HS-5 (cell line): ENCODE data around the gene CSH2.
"Not testable (repeated sequence)": the region's sequence is repeated elsewhere in the genome, so short reads cannot be mapped to it uniquely, and the experiment has no call there.

Experiments used
- DNase-seq: peaks from one replicate; pipeline ENCODE4 v3.0.0-alpha.2; 2012; ENCODE audit warnings: low read depth

Gene CSH2

DNA sequence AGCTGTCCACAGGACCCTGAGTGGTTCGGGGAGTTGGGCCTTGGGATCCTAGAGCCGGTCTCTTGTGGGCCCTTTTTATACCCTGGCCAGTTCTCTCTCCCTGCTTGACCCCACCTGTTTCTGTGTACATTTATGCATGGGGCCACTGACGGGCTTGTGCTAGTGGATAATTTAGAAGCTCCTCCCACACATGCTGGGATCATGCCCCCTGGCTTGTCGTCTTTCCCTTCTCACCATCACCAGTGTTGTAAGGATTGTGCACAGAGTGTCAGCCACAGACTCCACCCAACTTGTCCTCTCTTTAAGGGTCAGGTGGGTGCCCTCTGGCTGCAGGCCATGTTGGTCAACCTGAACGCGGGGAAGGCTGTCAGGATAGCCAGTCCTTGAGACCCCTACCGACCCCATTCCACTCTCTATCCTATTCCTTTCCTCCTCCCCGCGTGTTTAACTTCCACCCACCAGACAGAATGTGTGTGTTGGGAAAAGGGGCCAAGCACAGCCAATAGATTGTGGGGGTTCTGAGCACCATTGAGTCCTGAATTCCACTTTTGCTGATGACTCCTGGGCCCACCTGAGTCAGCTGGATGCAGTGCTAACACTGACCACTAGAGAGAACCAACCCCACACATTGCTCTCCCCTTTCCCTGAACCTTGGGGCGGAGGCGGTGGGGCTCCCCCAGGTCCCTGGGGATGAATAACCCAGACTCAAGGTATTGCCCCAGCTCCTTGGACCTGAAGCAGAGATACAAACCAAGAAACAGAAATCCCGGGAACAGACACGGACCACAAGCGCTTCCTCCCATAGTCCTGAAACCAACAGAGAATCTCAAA lies 23.3 kb upstream of the CSH2 start, which contains the start of gene CSH1:
CSH1 (minus strand) TSS at position 51 of the 831 bp plus-strand sequence. CDS start 63 bp downstream, outside the sequence.
- not testable (repeated sequence) for DNase-seq

DNA sequence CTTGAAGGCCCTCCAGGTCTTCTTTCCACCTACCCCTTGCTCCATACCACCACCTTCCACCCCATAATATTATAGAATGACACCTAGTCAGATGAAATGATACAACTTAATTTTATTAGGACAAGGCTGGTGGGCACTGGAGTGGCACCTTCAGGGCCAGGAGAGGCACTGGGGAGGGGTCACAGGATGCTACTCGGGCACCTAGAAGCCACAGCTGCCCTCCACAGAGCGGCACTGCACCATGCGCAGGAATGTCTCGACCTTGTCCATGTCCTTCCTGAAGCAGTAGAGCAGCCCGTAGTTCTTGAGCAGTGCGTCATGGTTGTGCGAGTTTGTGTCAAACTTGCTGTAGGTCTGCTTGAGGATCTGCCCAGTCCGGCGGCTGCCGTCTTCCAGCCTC lies 21.3 kb upstream of the CSH2 start:
- not testable (repeated sequence) for DNase-seq

DNA sequence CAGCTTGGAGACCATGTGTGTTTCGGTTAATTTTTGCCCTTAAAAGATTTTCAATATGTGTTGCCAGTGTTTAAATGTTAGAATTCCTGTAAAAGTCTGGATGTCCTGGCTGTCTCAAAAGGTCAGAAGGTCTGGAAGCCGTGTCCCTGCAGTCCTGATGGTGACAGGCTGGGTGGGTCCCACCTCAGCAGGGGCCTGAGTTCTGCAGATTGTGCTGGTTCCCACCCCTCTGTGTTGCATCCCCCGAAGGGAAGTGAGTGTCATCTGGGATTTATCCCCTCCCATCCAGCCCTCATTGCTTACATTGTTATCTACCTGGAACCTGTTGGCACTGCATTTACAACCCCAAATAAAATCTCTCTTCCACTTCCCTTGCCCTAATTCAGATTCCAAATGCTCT lies 20.5 kb upstream of the CSH2 start:
- DNase-seq, result not testable (repeated sequence)

DNA sequence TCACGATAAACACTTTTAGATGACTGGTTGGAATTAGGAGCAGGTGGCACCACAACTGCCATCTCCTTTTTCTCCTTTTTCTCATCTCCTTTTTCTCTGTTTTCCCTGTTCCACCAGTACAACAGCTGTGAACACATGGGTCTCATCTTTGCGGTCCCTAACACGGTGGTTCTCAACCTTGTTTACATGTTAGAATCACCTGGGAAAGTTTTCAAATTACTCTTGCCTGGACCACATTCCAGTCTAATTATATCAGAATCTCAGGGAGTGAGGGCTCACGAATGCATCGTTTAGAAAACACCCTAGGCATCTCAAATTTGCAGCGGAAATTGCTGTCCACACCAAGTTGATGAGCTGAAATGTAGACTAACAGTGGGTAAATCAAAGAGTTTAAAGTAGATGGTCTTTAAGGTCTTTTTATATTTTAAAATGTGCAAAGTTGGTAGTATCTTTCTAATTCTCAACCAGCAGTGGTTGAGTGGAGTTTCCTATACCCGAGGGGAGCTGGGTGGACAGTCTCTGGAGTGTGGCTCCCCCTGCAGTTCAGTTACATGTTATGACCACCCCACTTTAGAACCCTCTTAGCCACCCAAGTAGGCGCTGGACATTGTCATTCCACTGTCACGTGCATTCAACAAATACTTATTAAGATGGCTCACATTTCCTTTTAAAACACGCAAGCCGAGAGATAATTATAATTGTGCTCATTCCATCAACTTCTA lies 19.0 kb upstream of the CSH2 start:
- not testable (repeated sequence) for DNase-seq

DNA sequence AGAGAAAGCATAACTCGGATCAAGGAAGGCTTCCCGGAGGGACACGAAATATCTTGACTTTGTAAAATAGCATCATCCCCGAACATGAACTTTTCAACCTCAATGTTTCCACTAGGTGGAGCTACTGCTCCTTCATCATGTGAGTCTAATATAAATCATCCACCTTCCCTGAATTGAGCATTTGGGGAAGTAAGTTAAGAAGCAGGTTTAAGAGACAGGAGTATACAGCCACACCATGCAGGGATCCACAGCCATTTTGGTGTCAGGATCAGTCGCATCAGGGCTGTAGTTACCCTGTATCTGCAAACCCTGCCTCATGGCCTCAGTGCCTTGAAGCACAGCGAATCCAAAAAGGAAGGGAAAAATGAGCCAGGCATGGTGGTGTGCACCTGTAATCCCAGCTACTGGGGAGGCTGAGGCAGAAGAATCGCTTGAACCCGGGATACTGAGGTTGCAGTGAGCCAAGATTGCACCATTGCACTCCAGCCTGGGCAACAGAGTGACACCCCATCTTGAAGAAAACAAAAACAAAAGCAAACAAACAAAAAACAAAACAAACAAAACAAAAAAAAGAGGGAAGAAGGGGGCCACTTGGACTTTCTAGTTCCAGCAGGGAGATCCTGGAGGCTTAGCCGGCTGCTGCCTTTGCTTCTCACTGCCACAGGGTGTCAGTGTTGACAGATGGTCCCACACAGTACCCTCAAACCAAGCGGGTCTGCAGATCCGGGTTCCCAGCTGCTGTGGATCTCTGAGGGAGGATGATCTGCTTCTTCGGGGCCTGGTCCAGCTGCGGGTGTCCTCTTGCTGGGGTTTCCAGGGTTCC lies 15.8 kb upstream of the CSH2 start:
- DNase-seq, result not testable (repeated sequence)

DNA sequence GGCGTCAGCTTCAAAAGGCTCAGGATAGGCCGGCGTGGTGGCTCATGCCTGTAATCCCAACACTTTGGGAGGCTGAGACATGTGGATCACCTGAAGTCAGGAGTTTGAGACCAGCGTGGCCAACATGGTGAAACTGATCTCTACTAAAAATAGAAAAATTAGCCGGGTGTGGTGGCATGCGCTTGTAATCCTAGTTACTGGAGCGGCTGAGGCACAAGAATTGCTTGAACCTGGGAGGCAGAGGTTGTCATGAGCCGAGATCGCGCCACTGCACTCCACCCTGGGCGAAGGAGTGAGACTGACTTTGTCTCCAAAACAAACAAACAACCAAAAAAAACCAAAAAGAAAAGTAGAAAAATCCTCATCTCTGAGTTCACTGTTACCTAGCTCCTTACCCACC lies 11.6 kb upstream of the CSH2 start:
- DNase-seq, result not testable (repeated sequence)

DNA sequence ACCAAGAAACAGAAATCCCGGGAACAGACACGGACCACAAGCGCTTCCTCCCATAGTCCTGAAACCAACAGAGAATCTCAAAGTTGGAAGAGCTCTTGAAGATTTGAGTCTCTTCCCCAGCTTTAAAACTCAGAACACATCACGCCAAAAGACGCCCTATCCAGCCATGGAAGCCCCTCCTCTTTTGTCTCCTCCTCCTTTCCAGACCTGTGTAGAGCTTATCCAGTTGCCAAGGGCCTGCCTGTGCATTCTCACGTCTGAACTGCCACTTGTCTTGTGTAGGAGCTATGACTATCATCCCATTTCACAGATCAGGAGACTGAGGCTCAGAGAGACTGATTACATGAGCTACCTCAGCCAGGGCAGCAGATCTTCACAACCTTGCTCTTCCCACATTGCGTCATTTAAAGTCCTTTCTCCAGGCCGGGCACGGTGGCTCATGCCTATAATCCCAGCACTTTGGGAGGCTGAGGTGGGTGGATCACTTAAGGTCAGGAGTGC lies 9.2 kb upstream of the CSH2 start:
- DNase-seq, result not testable (repeated sequence)

DNA sequence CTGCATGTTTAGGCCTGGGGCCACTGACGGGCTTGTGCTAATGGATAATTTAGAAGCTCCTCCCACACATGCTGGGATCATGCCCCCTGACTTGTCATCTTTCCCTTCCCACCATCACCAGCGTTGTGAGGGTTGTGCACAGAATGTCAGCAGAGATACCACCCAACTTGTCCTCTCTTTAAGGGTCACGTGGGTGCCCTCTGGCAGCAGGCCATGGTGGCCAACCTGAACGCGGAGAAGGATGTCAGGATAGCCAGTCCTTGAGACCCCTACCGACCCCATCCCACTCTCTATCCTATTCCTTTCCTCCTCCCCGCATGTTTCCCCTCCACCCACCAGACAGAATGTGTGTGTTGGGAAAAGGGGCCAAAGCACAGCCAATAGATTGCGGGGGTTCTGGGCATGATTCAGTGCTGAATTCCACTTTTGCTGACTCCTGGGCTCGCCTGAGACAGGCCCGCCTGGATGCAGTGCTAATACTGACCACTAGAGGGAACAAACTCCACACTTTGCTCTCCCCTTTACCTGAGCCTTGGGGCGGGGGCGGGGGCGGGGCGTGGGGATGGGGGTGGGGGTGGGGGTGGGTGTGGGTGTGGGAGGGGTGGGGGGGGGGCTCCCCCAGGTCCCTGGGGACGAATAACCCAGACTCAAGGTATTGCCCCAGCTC lies 8.6 kb upstream of the CSH2 start, which contains the start of gene GH2:
GH2 (minus strand) TSS at position 10 of the 667 bp plus-strand sequence. CDS start 143 bp downstream, outside the sequence.
- DNase-seq, result no peak

DNA sequence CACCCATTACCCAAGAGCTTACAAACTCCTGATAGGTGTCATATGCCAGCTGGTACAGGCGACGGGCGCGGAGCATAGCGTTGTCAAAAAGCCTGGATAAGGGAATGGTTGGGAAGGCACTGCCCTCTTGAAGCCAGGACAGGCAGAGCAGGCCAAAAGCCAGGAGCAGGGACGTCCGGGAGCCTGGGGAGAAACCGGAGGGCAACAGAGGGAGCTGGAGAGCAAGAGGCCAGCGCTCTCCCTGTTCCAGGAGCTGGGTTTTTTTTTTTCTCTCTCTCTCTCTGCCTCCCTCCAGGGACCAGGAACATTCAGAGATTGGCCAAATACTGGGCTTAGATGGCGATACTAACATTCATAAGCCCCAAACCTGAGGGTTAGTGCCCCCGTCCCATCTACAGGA lies 7.9 kb upstream of the CSH2 start:
- not testable (repeated sequence) for DNase-seq

DNA sequence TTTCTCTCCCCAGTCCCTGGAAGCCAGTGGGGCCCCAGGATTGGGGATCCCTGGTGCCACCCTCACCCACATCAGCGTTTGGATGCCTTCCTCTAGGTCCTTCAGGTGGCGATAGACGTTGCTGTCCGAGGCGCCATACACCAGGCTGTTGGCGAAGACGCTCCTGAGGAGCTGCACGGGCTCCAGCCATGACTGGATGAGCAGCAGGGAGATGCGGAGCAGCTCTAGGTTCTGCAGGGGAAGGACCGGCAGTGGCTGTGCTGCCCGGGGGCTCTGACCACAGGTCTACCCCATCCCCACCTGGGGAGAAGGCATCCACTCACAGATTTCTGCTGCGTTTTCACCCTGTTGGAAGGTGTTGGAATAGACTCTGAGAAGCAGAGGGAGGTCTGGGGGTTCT lies 7.2 kb upstream of the CSH2 start:
- DNase-seq, result no peak

DNA sequence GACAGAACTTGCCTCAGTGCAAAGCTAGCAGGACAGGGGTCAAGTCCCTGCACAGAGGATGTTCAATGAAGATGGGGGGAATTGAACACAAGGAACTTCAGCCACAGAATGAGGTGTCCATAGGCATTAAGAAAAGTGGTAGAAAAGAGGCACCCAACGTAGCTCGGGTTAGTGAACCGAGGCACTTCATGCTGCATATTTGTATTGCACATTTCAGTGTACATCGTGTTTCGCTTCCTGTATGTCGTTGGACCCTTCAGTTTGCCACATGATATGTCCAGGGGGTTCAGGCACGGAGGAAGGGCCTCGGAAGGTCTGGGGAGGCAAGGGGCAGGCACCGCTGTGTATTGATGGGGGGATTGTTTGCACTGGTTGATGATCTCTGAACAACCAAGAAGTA lies 4.9 kb upstream of the CSH2 start:
- DNase-seq, result not testable (repeated sequence)

DNA sequence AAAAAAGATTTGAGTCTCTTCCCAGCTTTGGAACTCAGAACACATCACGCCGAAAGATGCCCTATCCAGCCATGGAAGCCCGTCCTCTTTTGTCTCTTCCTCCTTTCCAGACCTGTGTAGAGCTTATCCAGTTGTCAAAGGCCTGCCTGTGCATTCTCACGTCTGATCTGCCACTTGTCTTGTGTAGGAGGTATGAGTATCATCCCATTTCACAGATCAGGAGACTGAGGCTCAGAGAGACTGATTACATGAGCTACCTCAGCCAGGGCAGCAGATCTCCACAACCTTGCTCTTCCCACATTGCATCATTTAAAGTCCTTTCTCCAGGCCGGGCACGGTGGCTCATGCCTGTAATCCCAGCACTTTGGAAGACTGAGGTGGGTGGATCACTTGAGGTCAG lies 1.2 kb upstream of the CSH2 start:
- not testable (repeated sequence) for DNase-seq

DNA sequence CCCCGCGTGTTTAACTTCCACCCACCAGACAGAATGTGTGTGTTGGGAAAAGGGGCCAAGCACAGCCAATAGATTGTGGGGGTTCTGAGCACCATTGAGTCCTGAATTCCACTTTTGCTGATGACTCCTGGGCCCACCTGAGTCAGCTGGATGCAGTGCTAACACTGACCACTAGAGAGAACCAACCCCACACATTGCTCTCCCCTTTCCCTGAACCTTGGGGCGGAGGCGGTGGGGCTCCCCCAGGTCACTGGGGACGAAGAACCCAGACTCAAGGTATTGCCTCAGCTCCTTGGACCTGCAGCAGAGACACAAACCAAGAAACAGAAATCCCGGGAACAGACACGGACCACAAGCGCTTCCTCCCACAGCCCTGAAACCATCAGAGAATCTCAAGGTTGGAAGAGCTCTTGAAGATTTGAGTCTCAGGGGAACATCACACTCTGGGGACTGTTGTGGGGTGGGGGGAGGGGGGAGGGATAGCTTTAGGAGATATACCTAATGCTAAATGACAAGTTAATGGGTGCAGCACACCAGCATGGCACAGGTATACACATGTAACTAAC lies 667 bp upstream of the CSH2 start:
- not testable (repeated sequence) for DNase-seq

DNA sequence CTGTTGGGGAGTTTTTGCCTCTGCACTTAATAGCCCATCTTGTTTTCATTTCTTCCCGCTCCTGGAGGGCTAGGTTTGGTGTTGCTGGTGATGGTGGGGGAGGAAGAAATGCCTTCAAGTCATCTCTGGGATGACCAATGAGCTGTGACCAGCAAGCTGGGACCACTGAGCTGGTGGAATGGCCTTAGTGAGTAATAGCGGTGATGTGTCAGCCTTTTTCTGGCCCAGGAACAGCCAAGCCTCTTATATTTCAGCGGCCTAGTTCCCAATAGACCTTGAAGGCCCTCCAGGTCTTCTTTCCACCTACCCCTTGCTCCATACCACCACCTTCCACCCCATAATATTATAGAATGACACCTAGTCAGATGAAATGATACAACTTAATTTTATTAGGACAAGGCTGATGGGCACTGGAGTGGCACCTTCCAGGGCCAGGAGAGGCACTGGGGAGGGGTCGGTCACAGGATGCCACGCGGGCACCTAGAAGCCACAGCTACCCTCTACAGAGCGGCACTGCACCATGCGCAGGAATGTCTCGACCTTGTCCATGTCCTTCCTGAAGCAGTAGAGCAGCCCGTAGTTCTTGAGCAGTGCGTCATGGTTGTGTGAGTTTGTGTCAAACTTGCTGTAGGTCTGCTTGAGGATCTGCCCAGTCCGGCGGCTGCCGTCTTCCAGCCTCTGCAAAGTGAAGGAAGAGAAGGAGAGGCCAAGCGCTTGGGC lies 1.7 kb downstream of the CSH2 start:
- not testable (repeated sequence) for DNase-seq

DNA sequence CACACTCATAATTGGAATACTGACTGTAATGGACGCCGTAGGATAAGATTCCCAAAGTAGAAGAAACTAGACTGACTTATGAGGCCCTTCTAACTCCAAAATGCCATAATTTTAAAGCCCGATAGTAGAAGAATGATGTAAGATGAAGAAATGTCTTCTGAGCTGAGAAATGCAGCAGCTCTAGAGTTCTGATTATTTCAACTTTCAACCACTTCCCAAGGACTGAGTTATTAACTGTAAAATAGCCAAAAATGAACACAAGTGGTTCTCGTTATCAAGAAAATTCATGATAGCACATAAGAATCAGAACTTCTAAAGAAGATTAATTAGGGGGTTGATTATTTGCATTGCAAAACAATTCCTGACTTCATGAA lies 3.2 kb downstream of the CSH2 start:
- DNase-seq, result not testable (repeated sequence)

DNA sequence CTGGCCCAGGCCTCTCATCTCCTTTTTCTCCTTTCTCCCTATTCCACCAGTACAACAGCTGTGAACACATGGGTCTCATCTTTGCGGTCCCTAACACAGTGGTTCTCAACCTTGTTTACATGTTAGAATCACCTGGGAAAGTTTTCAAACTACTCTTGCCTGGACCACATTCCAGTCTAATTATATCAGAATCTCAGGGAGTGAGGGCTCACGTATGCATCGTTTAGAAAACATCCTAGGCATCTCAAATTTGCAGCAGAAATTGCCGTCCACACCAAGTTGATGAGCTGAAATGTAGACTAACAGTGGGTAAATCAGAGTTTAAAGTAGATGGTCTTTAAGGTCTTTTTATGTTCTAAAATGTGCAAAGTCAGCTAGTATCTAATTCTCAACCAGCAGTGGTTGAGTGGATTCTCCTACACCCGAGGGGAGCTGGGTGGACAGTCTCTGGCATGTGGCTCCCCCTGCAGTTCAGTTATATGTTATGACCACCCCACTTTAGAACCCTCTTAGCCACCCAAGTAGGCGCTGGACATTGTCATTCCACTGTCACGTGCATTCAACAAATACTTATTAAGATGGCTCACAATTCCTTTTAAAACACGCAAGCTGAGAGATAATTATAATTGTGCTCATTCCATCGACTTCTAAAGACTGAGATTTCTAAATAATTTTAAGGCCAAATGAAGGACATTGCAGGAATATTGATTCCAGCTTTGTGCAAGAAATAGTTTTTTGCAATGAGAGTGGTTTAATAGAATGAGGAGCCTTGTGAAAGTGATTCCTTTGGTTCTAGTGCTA lies 3.8 kb downstream of the CSH2 start:
- not testable (repeated sequence) for DNase-seq

DNA sequence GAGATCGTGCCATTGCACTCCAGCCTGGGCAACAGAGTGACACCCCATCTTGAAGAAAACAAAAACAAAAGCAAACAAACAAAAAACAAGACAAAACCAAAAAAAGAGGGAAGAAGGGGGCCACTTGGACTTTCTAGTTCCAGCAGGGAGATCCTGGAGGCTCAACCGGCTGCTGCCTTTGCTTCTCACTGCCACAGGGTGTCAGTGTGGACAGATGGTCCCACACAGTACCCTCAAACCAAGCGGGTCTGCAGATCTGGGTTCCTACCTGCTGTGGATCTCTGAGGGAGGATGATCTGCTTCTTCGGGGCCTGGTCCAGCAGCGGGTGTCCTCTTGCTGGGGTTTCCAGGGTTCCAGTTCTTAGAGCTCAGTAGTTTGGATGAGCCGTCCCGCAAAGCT lies 6.9 kb downstream of the CSH2 start:
- DNase-seq, result not testable (repeated sequence)

DNA sequence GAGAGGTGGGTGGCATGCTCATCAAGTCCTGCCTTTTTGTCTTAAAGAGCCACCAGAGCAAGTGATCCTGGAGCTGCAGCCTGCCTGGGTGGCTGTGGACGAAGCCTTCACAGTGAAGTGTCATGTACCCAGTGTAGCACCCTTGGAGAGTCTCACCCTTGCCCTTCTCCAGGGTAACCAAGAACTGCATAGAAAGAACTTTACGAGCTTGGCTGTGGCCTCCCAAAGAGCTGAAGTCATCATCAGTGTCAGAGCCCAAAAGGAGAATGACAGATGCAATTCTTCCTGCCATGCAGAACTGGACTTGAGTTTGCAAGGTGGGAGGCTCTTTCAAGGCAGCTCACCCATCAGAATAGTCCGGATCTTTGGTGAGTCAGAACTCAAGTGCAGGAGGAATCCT lies 14.2 kb downstream of the CSH2 start:
- no peak for DNase-seq

DNA sequence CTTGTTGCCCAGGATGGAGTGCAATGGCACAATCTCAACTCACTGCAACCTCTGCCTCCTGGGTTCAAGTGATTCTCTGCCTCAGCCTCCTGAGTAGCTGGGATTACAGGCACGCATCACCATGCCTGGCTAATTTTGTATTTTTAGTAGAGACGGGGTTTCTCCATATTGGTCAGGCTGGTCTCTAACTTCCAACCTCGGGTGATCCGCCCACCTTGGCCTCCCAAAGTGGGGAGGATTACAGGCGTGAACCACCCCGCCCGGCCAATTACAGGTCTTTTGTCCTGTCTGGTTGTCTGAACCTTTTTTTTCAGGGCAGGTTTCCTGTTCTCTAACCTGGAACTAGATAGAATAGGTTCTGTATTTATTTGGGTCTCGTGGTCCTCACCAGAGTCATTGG lies 17.1 kb downstream of the CSH2 start:
- DNase-seq, result not testable (repeated sequence)

DNA sequence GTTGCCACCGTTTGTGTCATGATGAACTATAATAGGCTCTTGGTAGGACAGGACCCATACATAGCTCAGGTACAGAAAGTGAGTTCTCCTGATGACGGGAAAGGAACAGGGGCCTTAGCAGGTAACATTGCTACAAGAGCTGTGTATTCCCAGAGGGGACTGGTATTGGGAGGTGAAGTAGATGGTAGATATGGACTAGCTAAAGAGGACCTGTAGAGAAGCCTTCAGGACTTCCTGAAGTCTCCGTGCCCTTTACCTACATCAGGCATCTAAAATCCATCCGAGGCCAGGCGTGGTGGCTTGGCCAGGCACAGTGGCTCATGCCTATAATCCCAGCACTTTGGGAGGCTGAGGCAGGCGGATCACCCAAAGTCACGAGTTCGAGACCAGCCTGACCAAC lies 18.3 kb downstream of the CSH2 start:
- no peak for DNase-seq
